ENCODE data around the gene BFSP2. TPM values are rescaled to one million over a fixed set of nuclear protein-coding genes. Genes with fewer than 3 reads are reported as not detected.
"Not testable (repeated sequence)": the region's sequence is repeated elsewhere in the genome, so short reads cannot be mapped to it uniquely, and the experiment has no call there.

Gene BFSP2
- total RNA-seq, 1 donor from 2014 or later = 2.1 TPM

DNA sequence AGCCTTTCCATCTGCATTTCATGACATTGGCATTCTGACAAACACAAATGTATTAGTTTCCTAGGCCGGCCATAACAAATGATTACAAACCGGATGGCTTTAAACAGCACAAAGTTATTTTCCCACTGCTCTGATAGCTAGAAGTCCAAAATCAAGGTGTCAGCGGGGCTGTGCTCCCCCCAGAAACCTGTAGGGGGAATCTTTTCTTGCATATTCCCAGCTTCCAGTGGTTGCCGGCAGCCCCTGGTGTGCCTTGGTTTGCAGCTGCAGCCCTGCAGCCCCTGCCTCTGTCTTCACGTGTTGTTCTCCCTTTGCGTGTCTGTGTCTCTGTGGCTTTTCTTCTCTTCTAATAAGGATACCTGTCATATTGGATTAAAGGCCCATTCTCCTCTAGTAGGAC lies 94.6 kb downstream of the BFSP2 start:
- no peak overlapping the region for H3K9ac ChIP-seq (ENCODE audit: low read depth in 1 of 3, low read length in 3 of 3)
- H3K4me3 ChIP-seq (ENCODE audit: low read length in 3 of 3) = no peak overlapping the region
- no peaks in the 10 kb centered on the region for H3K4me1 ChIP-seq (ENCODE audit: control insufficient read depth in 3 of 3, insufficient read depth in 3 of 3, low read length in 3 of 3)
- H3K27me3 ChIP-seq (ENCODE audit: control insufficient read depth in 3 of 3, insufficient read depth in 3 of 3, low read length in 3 of 3) = no peaks in the 10 kb centered on the region
- H3K36me3 ChIP-seq (ENCODE audit: control insufficient read depth in 3 of 3, insufficient read depth in 3 of 3, low read length in 3 of 3) = no peaks in the 10 kb centered on the region
- H3K9me3 ChIP-seq (ENCODE audit: control insufficient read depth in 3 of 3, low read length in 3 of 3) = no peaks in the 10 kb centered on the region
- H3K27ac ChIP-seq (ENCODE audit: low read depth, low read length) = no peak overlapping the region

DNA sequence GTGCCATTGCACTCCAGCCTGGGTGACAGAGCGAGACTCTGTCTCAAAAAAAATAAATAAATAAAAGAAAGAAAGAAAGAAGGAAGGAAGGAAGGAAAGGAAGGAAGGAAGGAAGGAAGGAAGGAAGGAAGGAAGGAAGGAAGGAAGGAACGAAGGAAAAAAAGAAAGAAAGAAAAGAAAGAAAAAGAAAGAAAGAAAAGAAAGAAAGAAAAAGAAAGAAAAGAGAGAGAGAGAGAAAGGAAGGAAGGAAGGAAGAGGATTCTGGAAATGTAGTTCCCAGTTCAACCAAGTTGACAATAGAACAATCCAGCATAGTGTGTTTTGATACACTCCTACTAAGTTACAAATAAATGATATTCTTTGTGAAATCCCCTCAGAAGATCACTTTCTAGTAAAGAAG lies 102.7 kb downstream of the BFSP2 start:
- not testable (repeated sequence) for H3K9me3 ChIP-seq (ENCODE audit: control insufficient read depth in 3 of 3, low read length in 3 of 3); H3K4me1 ChIP-seq (ENCODE audit: control insufficient read depth in 3 of 3, insufficient read depth in 3 of 3, low read length in 3 of 3); H3K27ac ChIP-seq (ENCODE audit: low read depth, low read length); H3K9ac ChIP-seq (ENCODE audit: low read depth in 1 of 3, low read length in 3 of 3); H3K36me3 ChIP-seq (ENCODE audit: control insufficient read depth in 3 of 3, insufficient read depth in 3 of 3, low read length in 3 of 3); H3K27me3 ChIP-seq (ENCODE audit: control insufficient read depth in 3 of 3, insufficient read depth in 3 of 3, low read length in 3 of 3); H3K4me3 ChIP-seq (ENCODE audit: low read length in 3 of 3)

DNA sequence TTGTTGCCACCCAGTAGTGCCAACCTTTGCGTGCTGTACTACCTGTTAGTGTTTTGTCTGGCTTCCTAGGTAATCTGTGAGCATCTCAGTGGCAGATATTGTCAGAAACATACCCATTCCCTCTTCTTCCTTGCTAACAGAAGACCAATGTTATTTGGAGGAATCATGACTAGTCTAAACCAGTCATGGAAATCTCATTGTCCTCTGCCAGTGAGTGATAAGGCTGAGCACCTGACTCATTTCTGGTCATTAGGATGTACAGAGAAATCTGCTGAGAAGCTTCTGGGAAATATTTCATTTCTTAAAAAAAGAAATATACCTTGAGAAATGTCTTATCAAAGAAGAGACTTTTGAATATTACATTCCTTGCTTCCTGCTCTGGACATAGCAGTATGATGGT lies 103.6 kb downstream of the BFSP2 start:
- Histone ChIP-seq H3K4me3 (ENCODE audit: low read length in 3 of 3) (no peak overlapping the region), H3K9me3 (ENCODE audit: control insufficient read depth in 3 of 3, low read length in 3 of 3) (no peaks in the 10 kb centered on the region), H3K27me3 (ENCODE audit: control insufficient read depth in 3 of 3, insufficient read depth in 3 of 3, low read length in 3 of 3) (no peaks in the 10 kb centered on the region), H3K36me3 (ENCODE audit: control insufficient read depth in 3 of 3, insufficient read depth in 3 of 3, low read length in 3 of 3) (no peaks in the 10 kb centered on the region), H3K4me1 (ENCODE audit: control insufficient read depth in 3 of 3, insufficient read depth in 3 of 3, low read length in 3 of 3) (no peaks in the 10 kb centered on the region), H3K9ac (ENCODE audit: low read depth in 1 of 3, low read length in 3 of 3) (no peak overlapping the region), H3K27ac (ENCODE audit: low read depth, low read length) (no peak overlapping the region)

DNA sequence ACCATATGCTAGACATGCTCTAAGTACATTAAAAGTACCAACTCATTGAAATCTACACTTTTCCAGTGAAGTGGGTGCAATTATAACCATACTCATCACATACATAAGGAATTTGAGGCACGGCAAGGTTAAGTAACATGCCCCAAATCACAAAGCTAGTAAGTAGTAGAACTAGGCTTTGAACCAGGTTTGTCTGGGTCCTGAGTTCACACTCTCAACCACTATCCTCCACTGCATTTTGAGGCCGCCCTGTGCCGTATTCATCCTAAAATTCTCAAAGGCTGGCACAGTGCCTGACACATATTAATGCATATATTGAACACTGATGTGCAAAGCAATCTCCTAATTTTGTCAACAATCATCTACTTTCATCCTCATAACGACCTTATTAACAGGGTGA lies 104.9 kb downstream of the BFSP2 start:
- no peak overlapping the region for H3K27ac ChIP-seq (ENCODE audit: low read depth, low read length)
- H3K36me3 ChIP-seq (ENCODE audit: control insufficient read depth in 3 of 3, insufficient read depth in 3 of 3, low read length in 3 of 3) = no peaks in the 10 kb centered on the region
- H3K9me3 ChIP-seq (ENCODE audit: control insufficient read depth in 3 of 3, low read length in 3 of 3) = no peaks in the 10 kb centered on the region
- no peaks in the 10 kb centered on the region for H3K27me3 ChIP-seq (ENCODE audit: control insufficient read depth in 3 of 3, insufficient read depth in 3 of 3, low read length in 3 of 3)
- no peak overlapping the region for H3K9ac ChIP-seq (ENCODE audit: low read depth in 1 of 3, low read length in 3 of 3)
- no peaks in the 10 kb centered on the region for H3K4me1 ChIP-seq (ENCODE audit: control insufficient read depth in 3 of 3, insufficient read depth in 3 of 3, low read length in 3 of 3)
- no peak overlapping the region for H3K4me3 ChIP-seq (ENCODE audit: low read length in 3 of 3)

DNA sequence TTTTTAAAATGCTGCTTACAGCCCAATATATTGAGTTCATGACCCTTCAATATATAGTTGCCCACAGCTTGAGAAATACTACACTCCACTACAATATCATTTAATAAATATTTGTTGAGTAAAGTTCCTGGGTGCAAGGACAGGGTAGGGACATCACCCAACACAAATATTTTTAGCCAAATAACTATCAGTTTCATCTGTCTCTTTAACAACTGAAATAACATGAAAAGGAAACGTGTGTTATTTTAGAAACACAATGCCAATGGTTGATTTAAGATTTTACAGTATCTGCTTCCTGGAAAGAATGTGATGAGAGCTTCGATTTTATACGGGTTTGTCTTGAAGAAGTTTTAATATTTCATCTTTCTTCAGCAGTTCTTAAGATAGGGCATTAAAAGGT lies 106.0 kb downstream of the BFSP2 start:
- no peak overlapping the region for H3K4me3 ChIP-seq (ENCODE audit: low read length in 3 of 3)

DNA sequence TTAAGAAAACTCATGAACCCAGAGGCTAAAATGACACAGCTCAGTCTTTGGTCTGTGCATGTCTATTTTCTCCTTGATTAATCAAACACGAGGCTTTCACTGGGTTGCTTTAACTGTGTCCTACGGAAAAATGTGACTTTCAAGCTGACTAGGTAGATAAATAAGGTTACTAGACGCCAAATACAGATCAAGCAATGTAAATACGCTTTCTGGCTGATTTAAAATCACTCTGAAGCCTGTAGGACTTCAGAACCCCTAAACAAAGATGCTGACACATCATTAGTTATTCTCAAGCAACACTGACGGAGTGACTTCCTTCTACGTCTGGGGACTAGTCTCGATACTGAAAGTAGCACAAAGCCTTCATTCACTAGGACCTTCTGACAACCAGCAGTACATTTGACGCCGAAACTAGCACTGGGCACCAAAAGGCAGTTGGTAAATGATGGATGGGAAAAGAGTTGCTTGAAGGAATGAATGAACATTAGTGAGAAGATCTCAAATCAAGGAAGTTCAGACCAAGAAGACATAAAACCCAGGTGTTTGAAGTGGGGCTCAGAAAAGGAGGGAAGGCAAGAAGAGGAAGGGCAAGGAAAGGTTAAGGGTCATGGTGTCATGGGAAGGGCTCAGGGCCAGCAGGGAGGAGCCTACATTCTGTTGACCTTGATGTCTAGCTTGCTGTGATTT lies 106.5 kb downstream of the BFSP2 start:
- H3K36me3 ChIP-seq (ENCODE audit: control insufficient read depth in 3 of 3, insufficient read depth in 3 of 3, low read length in 3 of 3) = no peaks in the 10 kb centered on the region
- H3K9me3 ChIP-seq (ENCODE audit: control insufficient read depth in 3 of 3, low read length in 3 of 3) = no peaks in the 10 kb centered on the region
- peak overlapping the region in 1 of 3 donors; percentile 2 for H3K4me3 ChIP-seq (ENCODE audit: low read length in 3 of 3)
- H3K4me1 ChIP-seq (ENCODE audit: control insufficient read depth in 3 of 3, insufficient read depth in 3 of 3, low read length in 3 of 3) = no peaks in the 10 kb centered on the region
- no peaks in the 10 kb centered on the region for H3K27me3 ChIP-seq (ENCODE audit: control insufficient read depth in 3 of 3, insufficient read depth in 3 of 3, low read length in 3 of 3)
- H3K9ac ChIP-seq (ENCODE audit: low read depth in 1 of 3, low read length in 3 of 3) = no peak overlapping the region
- peak overlapping the region; percentile 30 for H3K27ac ChIP-seq (ENCODE audit: low read depth, low read length)

More for the DNA sequence above, 106.0 kb downstream of the BFSP2 start:
- no peaks in the 10 kb centered on the region for H3K4me1 ChIP-seq (ENCODE audit: control insufficient read depth in 3 of 3, insufficient read depth in 3 of 3, low read length in 3 of 3)
- no peaks in the 10 kb centered on the region for H3K36me3 ChIP-seq (ENCODE audit: control insufficient read depth in 3 of 3, insufficient read depth in 3 of 3, low read length in 3 of 3)
- peak overlapping the region; percentile 30 for H3K27ac ChIP-seq (ENCODE audit: low read depth, low read length)
- H3K27me3 ChIP-seq (ENCODE audit: control insufficient read depth in 3 of 3, insufficient read depth in 3 of 3, low read length in 3 of 3) = no peaks in the 10 kb centered on the region
- no peak overlapping the region for H3K9ac ChIP-seq (ENCODE audit: low read depth in 1 of 3, low read length in 3 of 3)
- no peaks in the 10 kb centered on the region for H3K9me3 ChIP-seq (ENCODE audit: control insufficient read depth in 3 of 3, low read length in 3 of 3)

DNA sequence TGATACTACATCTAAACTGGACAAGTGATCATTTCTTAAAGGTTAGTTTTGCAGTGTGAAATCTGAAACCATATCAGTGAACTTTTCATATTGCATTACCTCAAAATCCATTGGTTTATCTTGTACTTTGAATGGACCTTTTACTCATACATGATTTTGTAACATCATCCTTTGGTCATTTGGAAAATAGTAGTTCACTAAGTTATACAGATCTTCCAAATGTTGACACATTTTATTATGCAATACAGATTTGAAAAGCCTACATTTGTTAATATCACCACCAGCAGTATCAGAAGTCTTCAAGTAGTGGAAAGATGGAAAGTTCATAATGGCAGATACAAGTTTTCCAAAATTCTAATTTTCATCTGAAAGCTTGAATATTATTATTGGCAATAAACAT lies 109.6 kb downstream of the BFSP2 start:
- no peak overlapping the region for H3K4me3 ChIP-seq (ENCODE audit: low read length in 3 of 3)
- no peaks in the 10 kb centered on the region for H3K27me3 ChIP-seq (ENCODE audit: control insufficient read depth in 3 of 3, insufficient read depth in 3 of 3, low read length in 3 of 3)
- no peak overlapping the region for H3K9ac ChIP-seq (ENCODE audit: low read depth in 1 of 3, low read length in 3 of 3)
- H3K4me1 ChIP-seq (ENCODE audit: control insufficient read depth in 3 of 3, insufficient read depth in 3 of 3, low read length in 3 of 3) = no peaks in the 10 kb centered on the region
- H3K36me3 ChIP-seq (ENCODE audit: control insufficient read depth in 3 of 3, insufficient read depth in 3 of 3, low read length in 3 of 3) = no peaks in the 10 kb centered on the region
- H3K9me3 ChIP-seq (ENCODE audit: control insufficient read depth in 3 of 3, low read length in 3 of 3) = no peaks in the 10 kb centered on the region
- H3K27ac ChIP-seq (ENCODE audit: low read depth, low read length) = no peak overlapping the region

DNA sequence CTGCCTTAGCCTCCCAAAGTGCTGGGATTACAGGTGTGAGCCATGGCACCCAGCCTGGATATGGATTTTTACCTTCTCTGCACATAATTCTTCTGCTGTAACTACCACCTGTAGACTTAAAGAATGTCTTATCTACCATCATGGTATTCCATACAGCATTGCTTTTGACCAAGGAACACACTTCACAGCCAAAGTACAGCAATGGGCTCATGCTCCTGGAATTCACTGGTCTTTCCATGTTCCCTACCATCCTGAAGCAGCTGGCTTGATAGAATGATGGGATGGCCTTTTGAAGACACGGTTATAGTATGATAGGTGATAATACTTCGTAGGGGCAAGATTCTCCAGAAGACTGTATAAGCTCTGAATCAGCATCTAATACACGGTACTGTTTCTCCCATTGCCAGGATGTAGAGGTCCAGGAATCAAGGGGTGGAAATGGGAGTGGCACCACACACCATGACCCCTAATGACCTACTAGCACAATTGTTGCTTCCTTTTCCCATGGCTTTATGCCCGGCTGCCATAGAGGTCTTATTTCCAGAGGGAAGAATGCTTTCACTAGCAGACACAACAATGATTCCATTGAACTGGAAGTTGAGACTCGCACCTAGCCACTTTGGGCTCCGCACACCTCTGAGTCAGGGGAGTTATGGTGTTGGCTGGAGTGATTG lies 112.7 kb downstream of the BFSP2 start:
- H3K9me3 ChIP-seq (ENCODE audit: control insufficient read depth in 3 of 3, low read length in 3 of 3) = no peaks in the 10 kb centered on the region
- H3K4me1 ChIP-seq (ENCODE audit: control insufficient read depth in 3 of 3, insufficient read depth in 3 of 3, low read length in 3 of 3) = no peaks in the 10 kb centered on the region
- H3K27ac ChIP-seq (ENCODE audit: low read depth, low read length) = no peak overlapping the region
- H3K4me3 ChIP-seq (ENCODE audit: low read length in 3 of 3) = no peak overlapping the region
- H3K36me3 ChIP-seq (ENCODE audit: control insufficient read depth in 3 of 3, insufficient read depth in 3 of 3, low read length in 3 of 3) = no peaks in the 10 kb centered on the region
- H3K9ac ChIP-seq (ENCODE audit: low read depth in 1 of 3, low read length in 3 of 3) = no peak overlapping the region
- H3K27me3 ChIP-seq (ENCODE audit: control insufficient read depth in 3 of 3, insufficient read depth in 3 of 3, low read length in 3 of 3) = no peaks in the 10 kb centered on the region

DNA sequence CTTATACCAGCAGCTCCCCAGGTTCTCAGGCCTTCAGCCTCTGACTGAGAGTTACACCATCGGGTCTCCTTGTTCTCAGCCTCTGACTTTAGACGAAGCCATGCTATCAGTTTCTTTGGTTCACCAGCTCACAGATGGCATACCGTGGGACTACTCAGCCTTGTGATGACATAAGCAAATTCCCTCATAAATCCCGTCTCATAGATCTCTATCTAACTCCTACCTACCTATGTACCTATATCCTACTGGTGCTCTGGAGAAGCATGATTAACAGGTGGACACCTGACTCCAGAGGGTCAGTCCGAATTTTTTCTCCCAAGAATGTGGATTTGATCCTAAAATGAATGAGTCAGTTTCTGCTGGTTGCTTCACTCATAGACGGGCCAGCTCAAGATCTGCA lies 114.6 kb downstream of the BFSP2 start:
- Histone ChIP-seq H3K4me3 (ENCODE audit: low read length in 3 of 3) (no peak overlapping the region), H3K27ac (ENCODE audit: low read depth, low read length) (no peak overlapping the region), H3K4me1 (ENCODE audit: control insufficient read depth in 3 of 3, insufficient read depth in 3 of 3, low read length in 3 of 3) (no peaks in the 10 kb centered on the region), H3K36me3 (ENCODE audit: control insufficient read depth in 3 of 3, insufficient read depth in 3 of 3, low read length in 3 of 3) (no peaks in the 10 kb centered on the region), H3K9me3 (ENCODE audit: control insufficient read depth in 3 of 3, low read length in 3 of 3) (no peaks in the 10 kb centered on the region), H3K27me3 (ENCODE audit: control insufficient read depth in 3 of 3, insufficient read depth in 3 of 3, low read length in 3 of 3) (no peaks in the 10 kb centered on the region), H3K9ac (ENCODE audit: low read depth in 1 of 3, low read length in 3 of 3) (no peak overlapping the region)

DNA sequence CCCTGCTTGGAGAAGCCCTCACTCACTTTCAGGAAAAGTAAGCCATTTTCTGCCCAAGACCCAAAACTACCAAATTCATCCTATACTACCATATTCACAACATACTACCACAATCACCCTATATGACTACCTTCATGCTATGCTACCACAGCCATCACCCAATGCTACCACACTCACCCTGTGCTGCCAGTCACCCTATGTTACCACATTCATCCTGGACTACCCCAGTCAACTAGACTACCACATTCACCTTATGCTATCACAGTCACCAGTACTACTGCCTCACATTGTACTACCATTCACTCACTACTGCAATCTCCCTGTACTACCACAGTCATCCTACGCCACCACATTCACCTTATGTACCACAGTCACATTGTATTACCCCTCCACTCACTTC lies 115.3 kb downstream of the BFSP2 start:
- Histone ChIP-seq H3K4me3 (ENCODE audit: low read length in 3 of 3) (no peak overlapping the region), H3K27me3 (ENCODE audit: control insufficient read depth in 3 of 3, insufficient read depth in 3 of 3, low read length in 3 of 3) (no peaks in the 10 kb centered on the region), H3K4me1 (ENCODE audit: control insufficient read depth in 3 of 3, insufficient read depth in 3 of 3, low read length in 3 of 3) (no peaks in the 10 kb centered on the region), H3K9me3 (ENCODE audit: control insufficient read depth in 3 of 3, low read length in 3 of 3) (no peaks in the 10 kb centered on the region), H3K27ac (ENCODE audit: low read depth, low read length) (no peak overlapping the region), H3K36me3 (ENCODE audit: control insufficient read depth in 3 of 3, insufficient read depth in 3 of 3, low read length in 3 of 3) (no peaks in the 10 kb centered on the region), H3K9ac (ENCODE audit: low read depth in 1 of 3, low read length in 3 of 3) (no peak overlapping the region)

All from skeletal muscle tissue (tissue), 4 donors.